Ovary (tissue), 9 donors: ENCODE results near the gene ENO3. TPM values are rescaled to one million over a fixed set of nuclear protein-coding genes. Genes with fewer than 3 reads are reported as not detected.

Experiments
- DNase-seq, 5 donors: peaks; one replicate each; pipeline ENCODE4 v3.0.0-alpha.2; 2019 to 2020
- H3K27ac ChIP-seq, 2 donors: fragments of 200-600 bp; one replicate each; pipeline versions ENCODE4 v1.5.1 to v1.8.0; 2019 to 2022
- H3K27me3 ChIP-seq: fragments of 200-600 bp; one replicate; pipeline ENCODE4 v1.8.0; 2022
- H3K36me3 ChIP-seq: fragments of 200-600 bp; sonication (generic); one replicate; pipeline ENCODE4 v1.5.1; 2019
- H3K4me1 ChIP-seq: one replicate; pipeline ENCODE4 v1.8.1; 2013; ENCODE audit warnings: mild to moderate bottlenecking, moderate library complexity; ENCODE audit not compliant: insufficient read depth
- H3K4me3 ChIP-seq: fragments of 200-600 bp; sonication (generic); one replicate; pipeline ENCODE4 v1.5.1; 2017
- H3K9me3 ChIP-seq, 2 donors: fragments of 200-600 bp in 1 of 2; sonication (generic) in 1 of 2; one replicate each; pipeline versions ENCODE4 v1.5.1 to v1.8.1; 2013 to 2019; ENCODE audit warnings: mild to moderate bottlenecking in 1 of 2, moderate library complexity in 1 of 2
- EP300 ChIP-seq: sonication (generic); formaldehyde crosslinking; IDR thresholded peaks from one replicate; pipeline ENCODE4 v1.6.1; 2017; ENCODE audit warnings: antibody characterized with exemption
- POLR2A ChIP-seq: fragments of 450-650 bp; IDR thresholded peaks from one replicate; pipeline ENCODE4 v1.6.1; 2017; ENCODE audit warnings: antibody characterized with exemption, mild to moderate bottlenecking, moderate library complexity
- WGBS, 3 donors: extraction: QIAGEN DNeasy Blood & Tissue Kit in 1 of 3; methylation state at CpG; one replicate each; pipeline versions ENCODE4 v1.1.5 to v1.1.7; 2013 to 2017; 5-methylcytosine and 5-hydroxymethylcytosine counted together
- intact Hi-C, 4 donors: fragments of 100-400 bp; cut with DNase I; formaldehyde crosslinking; loops; one replicate each; pipeline versions ENCODE4 v1.11.0 to v1.15.1; 2022 to 2023
- polyA plus RNA-seq, 2 donors: library from polyadenylated mRNA; stranded (reverse); fragments of 200-250 nt in 1 of 2; fragments of 350-450 nt in 1 of 2; fragmentation: Illumina TruSeq in 1 of 2; extraction: RNeasy Lipid Tissue Mini Kit (QIAGEN cat#74804) in 1 of 2; gene quantifications; one replicate each; pipeline ENCODE4 v1.2.3, GENCODE V29; 2013 to 2014
- total RNA-seq, 7 donors: library from RNA; depleted of rRNA in 2 of 7; stranded (reverse); fragments of >200 nt in 2 of 7; fragmentation: NEBNext Ultra II Directional in 3 of 7; extraction: Animal tissue kit (Norgen Biotek cat#: 25700) in 3 of 7; gene quantifications; one replicate each; pipeline versions ENCODE4 v1.1.0 to v1.2.4, GENCODE V29; 2016 to 2023
- TF ChIP-seq, protein P1 (sequence below), 3 donors: fragments of 450-650 bp in 2 of 3; fragments of 200-600 bp in 1 of 3; IDR thresholded peaks; one replicate each; pipeline versions ENCODE4 v1.5.1 to v1.8.0; 2016 to 2022; ENCODE audit warnings: antibody characterized with exemption in 3 of 3, mild to moderate bottlenecking in 1 of 3
- donor health status: DM: no; HTN: no; CAD: no; lungs with moderate emphysema.
- donor health status: DM: no; HTN: no; CAD: no.
- donor health status: Bipolar disorder and iron deficiency.
- donor health status: DM: yes; HTN: yes; CAD: no.
- donor health status: DM: no; HTN: no; CAD: no.
- donor health status: DM: yes; HTN: yes; CAD: no.

ENO3 gene
- total and polyA plus RNA-seq, 9 donors: 1.8 to 6.1 (median 4.1) TPM

DNA sequence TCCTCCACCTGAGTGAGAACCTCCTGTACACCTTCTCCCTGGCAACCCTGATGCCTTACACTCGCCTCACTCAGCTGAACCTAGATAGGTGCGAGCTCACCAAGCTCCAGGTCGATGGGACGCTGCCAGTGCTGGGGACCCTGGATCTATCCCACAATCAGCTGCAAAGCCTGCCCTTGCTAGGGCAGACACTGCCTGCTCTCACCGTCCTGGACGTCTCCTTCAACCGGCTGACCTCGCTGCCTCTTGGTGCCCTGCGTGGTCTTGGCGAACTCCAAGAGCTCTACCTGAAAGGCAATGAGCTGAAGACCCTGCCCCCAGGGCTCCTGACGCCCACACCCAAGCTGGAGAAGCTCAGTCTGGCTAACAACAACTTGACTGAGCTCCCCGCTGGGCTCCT is 18.2 kb upstream of the ENO3 start:
- H3K27ac ChIP-seq: no peak overlapping the region
- TF ChIP-seq, protein P1, sequence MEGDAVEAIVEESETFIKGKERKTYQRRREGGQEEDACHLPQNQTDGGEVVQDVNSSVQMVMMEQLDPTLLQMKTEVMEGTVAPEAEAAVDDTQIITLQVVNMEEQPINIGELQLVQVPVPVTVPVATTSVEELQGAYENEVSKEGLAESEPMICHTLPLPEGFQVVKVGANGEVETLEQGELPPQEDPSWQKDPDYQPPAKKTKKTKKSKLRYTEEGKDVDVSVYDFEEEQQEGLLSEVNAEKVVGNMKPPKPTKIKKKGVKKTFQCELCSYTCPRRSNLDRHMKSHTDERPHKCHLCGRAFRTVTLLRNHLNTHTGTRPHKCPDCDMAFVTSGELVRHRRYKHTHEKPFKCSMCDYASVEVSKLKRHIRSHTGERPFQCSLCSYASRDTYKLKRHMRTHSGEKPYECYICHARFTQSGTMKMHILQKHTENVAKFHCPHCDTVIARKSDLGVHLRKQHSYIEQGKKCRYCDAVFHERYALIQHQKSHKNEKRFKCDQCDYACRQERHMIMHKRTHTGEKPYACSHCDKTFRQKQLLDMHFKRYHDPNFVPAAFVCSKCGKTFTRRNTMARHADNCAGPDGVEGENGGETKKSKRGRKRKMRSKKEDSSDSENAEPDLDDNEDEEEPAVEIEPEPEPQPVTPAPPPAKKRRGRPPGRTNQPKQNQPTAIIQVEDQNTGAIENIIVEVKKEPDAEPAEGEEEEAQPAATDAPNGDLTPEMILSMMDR (IDR thresholded peaks at IDR 0.05): no peak
- TF ChIP-seq POLR2A (no peak), EP300 (no peak)
- DNase-seq: no peak
- H3K4me3 ChIP-seq: no peak overlapping the region
- no peaks in the 10 kb centered on the region for H3K9me3 ChIP-seq
- no peaks in the 10 kb centered on the region for H3K27me3 ChIP-seq
- WGBS, 3 donors: 86 to 94% (median 91%) methylated on average over 12 of the region's 12 CpGs
- intact Hi-C loops: no loop called here
- H3K36me3 ChIP-seq: no peaks in the 10 kb centered on the region
- peaks cover 1% of the 10 kb centered on the region for H3K4me1 ChIP-seq

DNA sequence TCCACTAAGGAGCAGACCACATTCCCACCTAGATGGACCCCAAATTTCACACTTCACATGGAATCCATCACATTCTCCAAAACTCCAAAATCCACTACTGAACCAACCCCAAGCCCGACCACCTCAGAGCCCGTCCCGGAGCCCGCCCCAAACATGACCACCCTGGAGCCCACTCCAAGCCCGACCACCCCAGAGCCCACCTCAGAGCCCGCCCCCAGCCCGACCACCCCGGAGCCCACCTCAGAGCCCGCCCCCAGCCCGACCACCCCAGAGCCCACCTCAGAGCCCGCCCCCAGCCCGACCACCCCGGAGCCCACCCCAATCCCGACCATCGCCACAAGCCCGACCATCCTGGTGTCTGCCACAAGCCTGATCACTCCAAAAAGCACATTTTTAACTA is 17.3 kb upstream of the ENO3 start:
- H3K36me3 ChIP-seq: no peaks in the 10 kb centered on the region
- no peak overlapping the region for H3K27ac ChIP-seq
- no peak overlapping the region for H3K4me3 ChIP-seq
- H3K4me1 ChIP-seq: peaks cover 4% of the 10 kb centered on the region
- intact Hi-C loops: no loop called here
- H3K27me3 ChIP-seq: no peaks in the 10 kb centered on the region
- no peaks in the 10 kb centered on the region for H3K9me3 ChIP-seq
- 67 to 85% (median 78%) methylated on average over 16 of the region's 16 CpGs for WGBS, 3 donors
- no peak for TF ChIP-seq EP300
- no peak for DNase-seq

DNA sequence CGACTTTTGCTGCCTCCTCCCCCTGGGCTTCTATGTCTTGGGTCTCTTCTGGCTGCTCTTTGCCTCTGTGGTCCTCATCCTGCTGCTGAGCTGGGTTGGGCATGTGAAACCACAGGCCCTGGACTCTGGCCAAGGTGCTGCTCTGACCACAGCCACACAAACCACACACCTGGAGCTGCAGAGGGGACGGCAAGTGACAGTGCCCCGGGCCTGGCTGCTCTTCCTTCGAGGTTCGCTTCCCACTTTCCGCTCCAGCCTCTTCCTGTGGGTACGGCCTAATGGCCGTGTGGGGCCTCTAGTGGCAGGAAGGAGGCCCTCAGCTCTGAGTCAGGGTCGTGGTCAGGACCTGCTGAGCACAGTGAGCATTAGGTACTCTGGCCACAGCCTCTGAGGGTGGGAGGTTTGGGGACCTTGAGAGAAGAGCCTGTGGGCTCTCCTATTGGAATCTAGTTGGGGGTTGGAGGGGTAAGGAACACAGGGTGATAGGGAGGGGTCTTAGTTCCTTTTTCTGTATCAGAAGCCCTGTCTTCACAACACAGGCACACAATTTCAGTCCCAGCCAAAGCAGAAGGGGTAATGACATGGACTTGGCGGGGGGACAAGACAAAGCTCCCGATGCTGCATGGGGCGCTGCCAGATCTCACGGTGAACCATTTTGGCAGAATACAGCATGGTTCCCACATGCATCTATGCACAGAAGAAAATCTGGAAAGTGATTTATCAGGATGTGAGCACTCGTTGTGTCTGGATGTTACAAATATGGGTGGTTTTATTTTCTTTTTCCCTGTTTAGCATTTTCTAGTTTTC is 16.5 kb upstream of the ENO3 start:
- H3K4me1 ChIP-seq: peaks cover 9% of the 10 kb centered on the region

DNA sequence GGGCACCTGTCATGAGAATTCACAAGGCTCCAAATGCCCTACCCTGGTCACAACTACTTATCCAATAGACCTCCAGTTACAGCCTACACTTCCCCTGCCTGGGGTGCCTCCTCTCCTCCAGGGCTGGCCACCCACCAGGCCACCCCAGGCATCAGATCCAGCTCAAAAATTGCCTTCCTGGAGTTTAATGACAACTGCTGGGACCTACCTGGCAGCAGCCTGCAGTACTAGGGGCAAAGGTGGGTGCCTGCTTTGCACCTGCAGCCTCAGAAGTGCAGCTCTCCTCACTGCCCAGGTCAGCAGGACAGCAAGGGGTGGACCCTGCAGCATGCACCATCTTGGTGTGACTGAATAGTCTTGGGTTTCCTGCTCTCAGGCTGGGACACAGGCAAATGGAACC is 15.3 kb upstream of the ENO3 start:
- no peak for TF ChIP-seq EP300
- TF ChIP-seq POLR2A: no peak
- TF ChIP-seq, protein P1 (IDR thresholded peaks at IDR 0.05): no peak
- intact Hi-C loops: no loop called here

More for the DNA sequence above, 16.5 kb upstream of the ENO3 start:
- H3K27ac ChIP-seq: no peak overlapping the region
- WGBS, 3 donors: 17 to 25% (median 19%) methylated on average over 14 of the region's 14 CpGs
- no peaks in the 10 kb centered on the region for H3K9me3 ChIP-seq
- H3K4me3 ChIP-seq: no peak overlapping the region
- no peaks in the 10 kb centered on the region for H3K27me3 ChIP-seq
- TF ChIP-seq, protein P1 (IDR thresholded peaks at IDR 0.05): no peak
- TF ChIP-seq POLR2A (no peak), EP300 (no peak)
- no peak for DNase-seq
- intact Hi-C loops: no loop called here
- no peaks in the 10 kb centered on the region for H3K36me3 ChIP-seq

DNA sequence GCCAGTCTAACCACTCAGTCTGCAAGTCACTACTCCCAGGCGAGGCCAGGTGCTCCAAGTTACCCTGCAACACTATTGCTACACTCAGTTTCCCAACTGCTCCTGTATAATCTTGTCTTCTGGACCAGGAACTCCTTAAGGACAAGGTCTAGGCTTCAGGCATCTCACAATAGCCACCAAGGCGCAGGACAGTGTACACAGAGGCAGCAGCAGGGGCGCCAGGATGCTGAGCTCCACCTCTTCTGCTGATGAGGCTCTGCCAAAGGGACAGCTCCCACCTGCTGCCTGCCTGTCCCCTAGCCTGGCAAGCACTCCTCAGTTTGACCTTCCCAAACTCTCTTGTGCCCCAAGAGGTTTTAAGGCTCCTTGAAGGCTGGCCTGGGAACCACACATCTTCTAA is 14.5 kb upstream of the ENO3 start:
- 78 to 84% (median 80%) methylated on average over 3 of the region's 3 CpGs for WGBS, 3 donors
- no peak for DNase-seq
- TF ChIP-seq POLR2A (no peak), EP300 (no peak)
- TF ChIP-seq, protein P1 (IDR thresholded peaks at IDR 0.05): no peak
- H3K27ac ChIP-seq: no peak overlapping the region
- no peak overlapping the region for H3K4me3 ChIP-seq
- intact Hi-C loops: no loop called here
- no peaks in the 10 kb centered on the region for H3K36me3 ChIP-seq
- H3K27me3 ChIP-seq: no peaks in the 10 kb centered on the region
- no peaks in the 10 kb centered on the region for H3K9me3 ChIP-seq
- peaks cover 14% of the 10 kb centered on the region for H3K4me1 ChIP-seq

More for the DNA sequence above, 15.3 kb upstream of the ENO3 start:
- Histone ChIP-seq H3K4me3 (no peak overlapping the region), H3K36me3 (no peaks in the 10 kb centered on the region), H3K27me3 (no peaks in the 10 kb centered on the region), H3K27ac (no peak overlapping the region), H3K4me1 (peaks cover 9% of the 10 kb centered on the region), H3K9me3 (no peaks in the 10 kb centered on the region)
- DNase-seq: no peak
